ENCODE data around the gene CRKL.
"Not testable (repeated sequence)": the region's sequence is repeated elsewhere in the genome, so short reads cannot be mapped to it uniquely, and the experiment has no call there.

CRKL gene

GRCh38 chr22:20901093-20902033, 15.8 kb upstream of the CRKL start:
- not testable (repeated sequence) for DNase-seq

- no peak for DNase-seq
Measured at GRCh38 chr22:20903093-20903492, 14.1 kb upstream of the CRKL start.

GRCh38 chr22:20904008-20904979, 12.9 kb upstream of the CRKL start:
- DNase-seq, result no peak

- DNase-seq, result no peak
Measured at GRCh38 chr22:20904980-20905355, 12.2 kb upstream of the CRKL start.

- DNase-seq, result no peak
Measured at GRCh38 chr22:20905415-20906386, 11.5 kb upstream of the CRKL start.

GRCh38 chr22:20906387-20906767, 10.8 kb upstream of the CRKL start:
- no peak for DNase-seq

GRCh38 chr22:20908717-20909116, 8.5 kb upstream of the CRKL start:
- DNase-seq, result not testable (repeated sequence)

- no peak for DNase-seq
Measured at GRCh38 chr22:20909543-20910303, 7.5 kb upstream of the CRKL start.

GRCh38 chr22:20912494-20912893, 4.7 kb upstream of the CRKL start:
- no peak for DNase-seq

GRCh38 chr22:20918663-20919218, 1.5 kb downstream of the CRKL start:
- no peak for DNase-seq

GRCh38 chr22:20919718-20920117, 2.5 kb downstream of the CRKL start:
- DNase-seq, result no peak

GRCh38 chr22:20920881-20921203, 3.6 kb downstream of the CRKL start:
- DNase-seq, result no peak

- DNase-seq, result no peak
Measured at GRCh38 chr22:20922141-20922751, 5.0 kb downstream of the CRKL start.

- no peak for DNase-seq
Measured at GRCh38 chr22:20926243-20926642, 9.0 kb downstream of the CRKL start.

GRCh38 chr22:20927940-20928572, 10.8 kb downstream of the CRKL start:
- DNase-seq, result no peak

- no peak for DNase-seq
Measured at GRCh38 chr22:20928573-20928967, 11.4 kb downstream of the CRKL start.

GRCh38 chr22:20930004-20930403, 12.8 kb downstream of the CRKL start:
- DNase-seq, result no peak

GRCh38 chr22:20930435-20930834, 13.2 kb downstream of the CRKL start:
- not testable (repeated sequence) for DNase-seq

- DNase-seq, result no peak
Measured at GRCh38 chr22:20931126-20931654, 14.0 kb downstream of the CRKL start.

- DNase-seq, result no peak
Measured at GRCh38 chr22:20933910-20934309, 16.7 kb downstream of the CRKL start.

Measured in T-helper 9 cell (primary cell).